Brain microvascular endothelial cell (primary cell): ENCODE results near the gene ANKS4B.

Experiments used
- DNase-seq: peaks from one replicate; pipeline ENCODE4 v3.0.0-alpha.2; 2020
- H3K27ac ChIP-seq: fragments of 250-450 bp; sonication (Bioruptor Pico); 2 replicates; pipeline ENCODE4 v1.5.1; 2020; ENCODE audit warnings: mild to moderate bottlenecking, moderate library complexity
- H3K27me3 ChIP-seq: fragments of 250-450 bp; sonication (Bioruptor Pico); replicated peaks from 2 replicates; pipeline ENCODE4 v1.5.1; 2020; ENCODE audit warnings: mild to moderate bottlenecking
- H3K36me3 ChIP-seq: fragments of 250-450 bp; sonication (Bioruptor Pico); replicated peaks from 2 replicates; pipeline ENCODE4 v1.5.1; 2020; ENCODE audit warnings: mild to moderate bottlenecking
- H3K4me3 ChIP-seq: 2 replicates; pipeline ENCODE4 v1.5.1; 2011; ENCODE audit warnings: low read depth, mild to moderate bottlenecking, control low read depth, low read length, moderate library complexity
- CTCF ChIP-seq: IDR thresholded peaks from 2 replicates; pipeline ENCODE4 v1.5.1; 2011; ENCODE audit warnings: low read depth, mild to moderate bottlenecking, moderate library complexity, low read length, control low read depth, inconsistent platforms; ENCODE audit errors: missing control alignments
- in situ Hi-C: cut with HindIII; loops from 2 replicates; pipeline ENCODE4 v1.10.0; 2017; ENCODE audit warnings: low sequenced_read_pairs, low pct_ligation_motif_present

ANKS4B gene

GRCh38 chr16:21275529-21275928, 42.0 kb downstream of the ANKS4B start:
- H3K4me3 ChIP-seq: no peak overlapping the region
- peaks cover 44% of the 10 kb centered on the region for H3K27me3 ChIP-seq
- DNase-seq: no peak
- TF ChIP-seq CTCF: no peak
- in situ Hi-C loops: loop anchor here (25.0 kb wide), 1 partner anchor 88 kb away; no protein-coding TSS in a partner anchor
- no peaks in the 10 kb centered on the region for H3K36me3 ChIP-seq
- H3K27ac ChIP-seq: no peak overlapping the region

DNA sequence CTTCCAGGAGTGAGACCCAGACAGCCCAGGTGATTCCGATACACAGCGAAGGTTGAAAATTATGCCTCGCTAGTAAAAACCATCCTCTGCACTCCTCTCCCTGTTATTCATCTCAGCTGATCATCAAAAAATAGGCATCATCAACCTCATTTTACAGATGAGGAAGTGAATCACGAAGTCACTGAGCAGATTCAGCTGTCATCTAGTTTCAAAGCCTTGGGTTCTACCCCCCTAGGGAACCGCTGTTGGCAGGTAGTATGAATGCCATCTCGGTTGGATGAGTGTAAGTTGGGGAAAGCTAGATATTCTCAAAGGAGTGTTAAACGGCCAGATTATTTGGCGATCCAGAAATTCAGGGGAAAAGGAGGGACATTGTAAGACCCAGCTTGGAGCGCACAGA, 42.6 kb downstream of the ANKS4B start:
- no peak for DNase-seq
- TF ChIP-seq CTCF: no peak
- in situ Hi-C loops: loop anchor here (25.0 kb wide), 1 partner anchor 89 kb away; no protein-coding TSS in a partner anchor
- Histone ChIP-seq H3K27ac (no peak overlapping the region), H3K27me3 (peaks cover 41% of the 10 kb centered on the region), H3K4me3 (no peak overlapping the region), H3K36me3 (no peaks in the 10 kb centered on the region)

- Histone ChIP-seq H3K27me3 (peaks cover 41% of the 10 kb centered on the region), H3K36me3 (no peaks in the 10 kb centered on the region), H3K4me3 (no peak overlapping the region), H3K27ac (no peak overlapping the region)
- TF ChIP-seq CTCF: no peak
- in situ Hi-C loops: loop anchor here (25.0 kb wide), 1 partner anchor 90 kb away; no protein-coding TSS in a partner anchor
- no peak for DNase-seq
Measured at GRCh38 chr16:21277045-21277926, 43.8 kb downstream of the ANKS4B start.

DNA sequence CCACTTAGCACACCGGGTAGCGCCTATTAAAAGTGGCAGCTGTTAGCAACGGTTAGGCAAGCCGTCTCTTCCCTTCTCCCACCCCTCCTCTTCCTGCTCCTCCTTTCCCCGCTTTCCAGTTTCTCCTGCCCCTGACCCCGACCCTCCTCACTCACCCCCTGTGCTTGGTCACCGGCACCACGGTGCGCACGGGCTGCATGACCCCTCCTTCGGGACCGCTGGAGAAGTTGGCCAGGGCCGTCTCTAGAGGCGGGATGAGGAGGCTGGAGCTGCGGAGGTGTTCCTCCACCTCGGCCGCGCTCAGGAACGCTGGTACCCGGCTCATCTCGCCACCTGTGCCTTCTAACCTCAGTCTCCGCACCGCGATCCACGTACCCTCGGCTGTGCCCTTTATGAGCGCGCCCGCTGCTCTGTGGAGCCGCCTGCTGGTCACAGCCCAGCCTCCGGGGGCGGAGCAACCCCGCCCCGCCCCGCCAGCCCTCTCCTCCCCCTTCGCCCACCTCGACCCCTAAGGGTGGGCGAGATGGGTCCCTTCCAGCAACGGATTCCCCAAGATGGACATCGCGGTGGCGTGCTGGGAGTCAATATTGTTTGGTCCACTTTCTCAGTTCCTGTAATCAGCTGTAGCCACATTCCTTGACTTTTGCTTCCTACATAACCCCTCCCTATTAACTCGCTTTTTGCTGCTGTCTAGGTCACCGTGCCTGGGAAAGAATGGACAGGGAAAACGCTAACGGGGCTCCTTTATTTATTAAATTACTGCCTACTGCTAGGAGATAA, 44.6 kb downstream of the ANKS4B start, which contains the start of gene CRYM:
CRYM (minus strand) TSS at position 364 of the 780 bp plus-strand sequence; CDS start at position 325, 39 bp downstream.
- peak; percentile 80 for TF ChIP-seq CTCF
- Histone ChIP-seq H3K27me3 (peaks cover 40% of the 10 kb centered on the region), H3K27ac (no peak within 1 kb of the TSS), H3K36me3 (no peaks in the 10 kb centered on the region), H3K4me3 (peak within 1 kb of the TSS; percentile 37)
- DNase-seq: peak; percentile 12
- in situ Hi-C loops: loop anchor here (25.0 kb wide), 1 partner anchor 91 kb away; no protein-coding TSS in a partner anchor

GRCh38 chr16:21279501-21279900, 46.0 kb downstream of the ANKS4B start:
- no peak overlapping the region for H3K27ac ChIP-seq
- peaks cover 43% of the 10 kb centered on the region for H3K27me3 ChIP-seq
- H3K36me3 ChIP-seq: no peaks in the 10 kb centered on the region
- TF ChIP-seq CTCF: no peak
- DNase-seq: no peak
- no peak overlapping the region for H3K4me3 ChIP-seq
- in situ Hi-C loops: loop anchor here (25.0 kb wide), 1 partner anchor 92 kb away; no protein-coding TSS in a partner anchor
